DOHH2 (cell line): ENCODE measurements around the gene MLKL.

ENCODE experiments used
- EZH2phosphoT487 ChIP-seq: fragments of 200-600 bp; sonication (generic); IDR thresholded peaks from 2 replicates; pipeline ENCODE4 v1.6.1; 2017; ENCODE audit warnings: borderline replicate concordance, mild to moderate bottlenecking, antibody characterized with exemption, low read length, moderate library complexity, mixed read lengths
- TF ChIP-seq, protein P1 (sequence below): fragments of 200-600 bp; sonication (generic); IDR thresholded peaks from one replicate; pipeline ENCODE4 v1.5.1; 2014; ENCODE audit warnings: antibody characterized with exemption, mild to moderate bottlenecking, low read depth, low read length; ENCODE audit not compliant: poor library complexity, severe bottlenecking

DNA sequence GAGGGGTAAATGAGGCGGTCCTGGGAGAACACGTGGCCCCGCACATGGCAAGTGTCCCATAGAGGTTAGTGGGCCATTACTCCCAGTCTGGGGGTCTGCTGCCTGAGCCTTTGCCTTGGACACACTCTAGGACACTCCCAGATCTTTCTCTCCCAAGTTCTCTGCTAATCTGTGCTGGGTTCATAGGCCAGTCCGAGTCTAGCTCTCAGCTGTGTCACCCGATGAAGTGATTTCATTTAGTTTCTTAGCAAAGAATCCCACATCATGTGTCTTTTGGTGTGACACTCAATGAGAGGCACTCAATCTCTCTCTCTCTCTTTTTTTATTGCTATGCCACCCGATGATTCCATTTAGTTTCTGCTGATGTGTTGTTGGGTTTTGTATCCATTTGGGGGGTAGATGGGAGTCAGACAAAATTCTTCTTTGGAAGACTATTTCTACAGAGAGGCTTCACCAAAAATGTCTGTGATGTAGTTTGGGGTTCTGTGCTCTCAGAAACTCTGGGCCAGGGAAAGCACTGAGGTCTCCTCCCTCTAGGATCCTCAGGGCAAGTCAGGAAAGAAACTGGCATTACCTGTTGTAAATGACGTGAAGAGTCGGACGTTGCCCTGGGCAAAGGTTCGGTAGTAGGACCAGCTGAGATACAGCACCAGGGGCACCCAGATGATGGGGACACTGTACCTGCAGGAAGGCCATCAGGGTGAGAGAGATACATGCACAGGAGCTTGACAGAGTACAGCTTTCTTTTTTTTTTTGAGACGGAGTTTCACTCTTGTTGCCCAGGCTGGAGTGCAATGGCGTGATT is 25.2 kb upstream of the MLKL start:
- TF ChIP-seq, protein P1, sequence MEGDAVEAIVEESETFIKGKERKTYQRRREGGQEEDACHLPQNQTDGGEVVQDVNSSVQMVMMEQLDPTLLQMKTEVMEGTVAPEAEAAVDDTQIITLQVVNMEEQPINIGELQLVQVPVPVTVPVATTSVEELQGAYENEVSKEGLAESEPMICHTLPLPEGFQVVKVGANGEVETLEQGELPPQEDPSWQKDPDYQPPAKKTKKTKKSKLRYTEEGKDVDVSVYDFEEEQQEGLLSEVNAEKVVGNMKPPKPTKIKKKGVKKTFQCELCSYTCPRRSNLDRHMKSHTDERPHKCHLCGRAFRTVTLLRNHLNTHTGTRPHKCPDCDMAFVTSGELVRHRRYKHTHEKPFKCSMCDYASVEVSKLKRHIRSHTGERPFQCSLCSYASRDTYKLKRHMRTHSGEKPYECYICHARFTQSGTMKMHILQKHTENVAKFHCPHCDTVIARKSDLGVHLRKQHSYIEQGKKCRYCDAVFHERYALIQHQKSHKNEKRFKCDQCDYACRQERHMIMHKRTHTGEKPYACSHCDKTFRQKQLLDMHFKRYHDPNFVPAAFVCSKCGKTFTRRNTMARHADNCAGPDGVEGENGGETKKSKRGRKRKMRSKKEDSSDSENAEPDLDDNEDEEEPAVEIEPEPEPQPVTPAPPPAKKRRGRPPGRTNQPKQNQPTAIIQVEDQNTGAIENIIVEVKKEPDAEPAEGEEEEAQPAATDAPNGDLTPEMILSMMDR = no peak
- TF ChIP-seq EZH2phosphoT487 = no peak
